Endothelial cell (in vitro differentiated cells): ENCODE results near the gene SLC36A3. TPM values are rescaled to one million over a fixed set of nuclear protein-coding genes. Genes with fewer than 3 reads are reported as not detected.
"Not testable (repeated sequence)": the region's sequence is repeated elsewhere in the genome, so short reads cannot be mapped to it uniquely, and the experiment has no call there.

ENCODE experiments used
- DNase-seq: peaks from one replicate; pipeline ENCODE4 v3.0.0; 2021; ENCODE audit warnings: low spot score
- H3K27ac Mint-ChIP-seq: one replicate; pipeline ENCODE4 v1.8.0; 2021; ENCODE audit warnings: mixed read lengths, inconsistent platforms; ENCODE audit not compliant: unreplicated experiment
- H3K27me3 Mint-ChIP-seq: one replicate; pipeline ENCODE4 v1.8.0; 2021; ENCODE audit warnings: mild to moderate bottlenecking, moderate library complexity, mixed read lengths, inconsistent platforms; ENCODE audit not compliant: unreplicated experiment
- H3K36me3 Mint-ChIP-seq: one replicate; pipeline ENCODE4 v1.8.0; 2021; ENCODE audit warnings: mild to moderate bottlenecking, low read depth, mixed read lengths, inconsistent platforms; ENCODE audit not compliant: unreplicated experiment
- H3K4me1 Mint-ChIP-seq: one replicate; pipeline ENCODE4 v1.8.0; 2021; ENCODE audit warnings: mild to moderate bottlenecking, mixed read lengths, inconsistent platforms; ENCODE audit not compliant: unreplicated experiment
- H3K4me3 Mint-ChIP-seq: one replicate; pipeline ENCODE4 v1.8.0; 2021; ENCODE audit warnings: mild to moderate bottlenecking, mixed read lengths, inconsistent platforms; ENCODE audit not compliant: unreplicated experiment
- H3K9me3 Mint-ChIP-seq: one replicate; pipeline ENCODE4 v1.8.0; 2021; ENCODE audit warnings: mixed read lengths, inconsistent platforms; ENCODE audit not compliant: unreplicated experiment
- CTCF ChIP-seq: fragments of 200-600 bp; sonication (generic); IDR thresholded peaks from one replicate; pipeline ENCODE4 v1.5.0; 2021; ENCODE audit warnings: antibody characterized with exemption; ENCODE audit not compliant: unreplicated experiment
- total RNA-seq: library from RNA; stranded (reverse); fragmentation: NEBNext Ultra II Directional; extraction: Animal tissue kit (Norgen Biotek cat#: 25700); gene quantifications from one replicate; pipeline ENCODE4 v1.2.1, GENCODE V29; 2021; ENCODE audit not compliant: unreplicated experiment

The SLC36A3 gene
- total RNA-seq, 1 donor from 2014 or later: not detected

DNA sequence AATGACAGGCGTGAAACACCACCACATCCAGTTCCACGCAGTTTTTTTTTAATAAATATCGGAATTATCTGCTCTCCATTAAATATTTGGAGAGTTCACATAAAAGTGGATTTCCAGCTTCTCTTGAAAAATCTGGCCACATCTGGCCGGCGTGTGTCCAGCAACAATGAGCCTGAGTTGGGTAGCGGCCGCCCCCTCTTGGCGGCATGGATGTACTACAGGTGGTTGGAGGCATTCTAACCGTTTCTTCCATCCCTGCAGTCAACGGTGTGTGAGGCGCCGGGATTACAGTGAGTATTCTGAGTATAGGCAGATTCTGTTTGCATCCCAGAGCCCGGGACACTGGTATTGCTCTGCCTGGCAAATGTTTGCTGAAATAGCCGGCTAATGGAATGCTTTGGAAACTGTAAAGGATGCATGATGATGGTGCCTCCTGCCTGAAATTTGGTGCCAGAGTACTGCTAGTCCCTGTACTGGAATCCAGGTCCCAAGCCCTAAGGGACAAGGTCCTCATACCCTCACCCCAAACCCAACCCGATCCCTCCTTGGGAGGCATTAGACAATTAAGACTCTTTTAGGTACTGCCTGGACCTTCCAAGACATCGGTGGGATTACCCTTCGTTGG lies 64.2 kb downstream of the SLC36A3 start:
- Mint-ChIP-seq H3K4me1 (peaks cover under 1% of the 10 kb centered on the region), H3K9me3 (no peaks in the 10 kb centered on the region), H3K36me3 (no peaks in the 10 kb centered on the region), H3K27me3 (peaks cover 5% of the 10 kb centered on the region), H3K27ac (no peak overlapping the region), H3K4me3 (no peak overlapping the region)
- peak; percentile 83 for DNase-seq
- TF ChIP-seq CTCF: peak; percentile 83

DNA sequence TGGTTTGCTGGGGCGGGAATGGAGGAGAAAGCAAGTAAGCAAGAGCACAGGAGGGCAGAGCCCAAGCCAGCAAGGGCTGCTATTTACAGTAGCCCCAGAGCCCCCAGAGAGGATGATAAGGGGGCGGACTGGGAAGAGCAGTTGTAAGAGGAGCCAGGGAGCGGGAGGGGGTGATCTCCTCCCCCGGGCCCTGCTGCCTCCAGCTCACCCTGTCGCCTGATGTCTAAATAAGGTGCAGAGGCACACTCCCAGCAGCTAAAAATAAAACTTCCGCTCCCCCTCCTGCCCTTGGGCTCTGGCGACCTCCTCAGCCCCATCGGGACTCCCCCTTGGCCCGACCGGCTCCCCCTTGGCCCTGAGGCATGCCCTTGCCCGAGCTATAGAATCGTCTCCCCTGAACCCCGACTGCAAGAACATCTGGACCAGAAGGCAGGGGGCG lies 65.2 kb downstream of the SLC36A3 start:
- Mint-ChIP-seq H3K27ac (no peak overlapping the region), H3K4me3 (no peak overlapping the region), H3K4me1 (peaks cover 2% of the 10 kb centered on the region), H3K27me3 (peaks cover 6% of the 10 kb centered on the region), H3K36me3 (no peaks in the 10 kb centered on the region), H3K9me3 (no peaks in the 10 kb centered on the region)
- DNase-seq: no peak
- no peak for TF ChIP-seq CTCF

DNA sequence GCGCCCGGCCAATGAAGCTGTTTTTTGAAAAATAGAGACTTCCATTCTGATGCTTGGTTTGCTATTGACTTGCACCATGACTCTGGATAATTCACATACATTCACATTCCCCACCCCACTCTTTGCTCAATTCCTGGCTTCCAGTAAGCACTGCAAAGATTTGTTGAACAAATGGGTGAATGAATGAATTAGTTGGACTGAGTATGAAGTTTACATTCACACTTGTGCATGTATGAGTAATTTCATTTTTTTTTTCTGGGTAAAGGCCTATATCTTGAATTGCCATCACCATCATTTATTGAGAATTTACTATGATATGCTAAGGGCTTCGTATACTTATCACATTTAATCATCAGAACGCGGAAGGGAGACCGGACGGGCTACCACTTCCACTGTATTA lies 65.9 kb downstream of the SLC36A3 start:
- H3K9me3 Mint-ChIP-seq: no peaks in the 10 kb centered on the region
- no peak overlapping the region for H3K4me3 Mint-ChIP-seq
- no peak for TF ChIP-seq CTCF
- H3K27ac Mint-ChIP-seq: no peak overlapping the region
- no peak for DNase-seq
- peaks cover 2% of the 10 kb centered on the region for H3K4me1 Mint-ChIP-seq
- peaks cover 8% of the 10 kb centered on the region for H3K27me3 Mint-ChIP-seq
- no peaks in the 10 kb centered on the region for H3K36me3 Mint-ChIP-seq

DNA sequence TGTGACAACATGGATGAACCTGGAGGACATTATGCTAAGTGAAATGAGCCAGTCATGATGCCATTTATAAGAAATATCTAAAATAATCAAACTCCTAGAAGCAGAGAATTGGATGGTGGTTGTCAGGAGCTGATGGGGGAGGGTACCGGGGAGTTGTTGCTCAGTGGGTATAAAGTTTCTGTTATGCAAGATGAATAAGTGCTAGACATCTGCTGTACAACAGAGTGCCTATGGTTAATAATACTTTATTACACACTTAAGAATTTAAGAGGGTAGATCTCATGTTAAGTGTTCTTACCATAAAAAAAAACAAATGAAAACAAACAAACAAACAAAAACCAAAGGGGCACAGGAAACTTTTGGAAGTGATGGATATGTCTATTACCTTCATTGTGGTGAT lies 66.7 kb downstream of the SLC36A3 start:
- H3K27me3 Mint-ChIP-seq: peaks cover 8% of the 10 kb centered on the region

GRCh38 chr5:151235239-151235571 lies 68.4 kb downstream of the SLC36A3 start:
- H3K9me3 Mint-ChIP-seq, H3K36me3 Mint-ChIP-seq, H3K4me1 Mint-ChIP-seq, H3K27ac Mint-ChIP-seq, H3K4me3 Mint-ChIP-seq, H3K27me3 Mint-ChIP-seq, DNase-seq: not testable (repeated sequence)

More for the DNA sequence above, 66.7 kb downstream of the SLC36A3 start:
- Mint-ChIP-seq H3K4me3 (no peak overlapping the region), H3K9me3 (no peaks in the 10 kb centered on the region), H3K27ac (no peak overlapping the region), H3K4me1 (peaks cover 2% of the 10 kb centered on the region), H3K36me3 (no peaks in the 10 kb centered on the region)
- no peak for DNase-seq
- TF ChIP-seq CTCF: no peak
